Kidney (tissue), 14 donors: ENCODE measurements around the gene CCDC34. TPM values are rescaled to one million over a fixed set of nuclear protein-coding genes. Genes with fewer than 3 reads are reported as not detected.

Source experiments
- DNase-seq, 5 donors: peaks; one replicate each; pipeline ENCODE4 v3.0.0-alpha.2; 2013 to 2020
- FAIRE-seq: peaks from 2 replicates; lab custom pipeline; 2012; peaks lifted over from hg19 to GRCh38; lab: Jason Lieb, UNC
- H3K27ac ChIP-seq, 2 donors: one replicate each; pipeline ENCODE4 v1.7.0; 2013; ENCODE audit warnings: low read depth in 2 of 2, low read length in 2 of 2, inconsistent platforms in 1 of 2
- H3K27me3 ChIP-seq: one replicate; pipeline ENCODE4 v1.7.1; 2013; ENCODE audit warnings: low read length, inconsistent platforms; ENCODE audit not compliant: control insufficient read depth, insufficient read depth
- H3K36me3 ChIP-seq, 3 donors: one replicate each; pipeline versions ENCODE4 v1.7.0 to v1.7.1; 2013; ENCODE audit warnings: low read length in 3 of 3, control low read depth in 1 of 3, inconsistent platforms in 1 of 3; ENCODE audit not compliant: insufficient read depth in 3 of 3, control insufficient read depth in 2 of 3
- H3K4me1 ChIP-seq, 3 donors: one replicate each; pipeline versions ENCODE4 v1.7.0 to v1.7.1; 2013; ENCODE audit warnings: low read length in 3 of 3, inconsistent platforms in 1 of 3, low read depth in 1 of 3; ENCODE audit not compliant: control insufficient read depth in 2 of 3, insufficient read depth in 2 of 3
- H3K4me3 ChIP-seq, 3 donors: one replicate each; pipeline versions ENCODE4 v1.7.0 to v1.8.1; 2013; ENCODE audit warnings: low read length in 3 of 3, control low read depth in 1 of 3, inconsistent platforms in 1 of 3
- H3K9ac ChIP-seq, 3 donors: one replicate each; pipeline versions ENCODE4 v1.7.0 to v1.7.1; 2013; ENCODE audit warnings: low read length in 3 of 3, control low read depth in 1 of 3, inconsistent platforms in 1 of 3
- H3K9me3 ChIP-seq, 3 donors: one replicate each; pipeline versions ENCODE4 v1.7.0 to v1.7.1; 2013; ENCODE audit warnings: low read length in 3 of 3, control low read depth in 1 of 3, inconsistent platforms in 1 of 3; ENCODE audit not compliant: control insufficient read depth in 2 of 3, insufficient read depth in 1 of 3
- intact Hi-C: fragments of 100-400 bp; cut with DNase I; formaldehyde crosslinking; loops from one replicate; pipeline ENCODE4 v1.11.1; 2022
- polyA plus RNA-seq: library from polyadenylated mRNA; stranded (reverse); fragments of 350-450 nt; fragmentation: Illumina TruSeq; extraction: RNeasy Lipid Tissue Mini Kit (QIAGEN cat#74804); gene quantifications from one replicate; pipeline ENCODE4 v1.2.3, GENCODE V29; 2014; ENCODE audit warnings: low read depth, low replicate concordance; ENCODE audit not compliant: insufficient read depth
- total RNA-seq: library from RNA; stranded (reverse); fragmentation: NEBNext Ultra II Directional; extraction: Animal tissue kit (Norgen Biotek cat#: 25700); gene quantifications from one replicate; pipeline ENCODE4 v1.2.1, GENCODE V29; 2021
- TF ChIP-seq, protein P1 (sequence below): IDR thresholded peaks from 3 replicates; pipeline ENCODE4 v1.5.1; 2012; ENCODE audit warnings: mild to moderate bottlenecking, moderate library complexity, borderline replicate concordance; ENCODE audit not compliant: insufficient read depth; ENCODE audit errors: extremely low read depth
- donor health status: control.
- donor health status: control.
- donor health status: control.
- donor health status: control.
- donor health status: control.
- donor health status: DM: yes; HTN: yes; CAD: no.
- donor health status: Normal renal cell carcinoma (clear cell type).

Gene CCDC34
- total and polyA plus RNA-seq, 2 donors from 2014 or later = 5.4 to 6.0 TPM

DNA sequence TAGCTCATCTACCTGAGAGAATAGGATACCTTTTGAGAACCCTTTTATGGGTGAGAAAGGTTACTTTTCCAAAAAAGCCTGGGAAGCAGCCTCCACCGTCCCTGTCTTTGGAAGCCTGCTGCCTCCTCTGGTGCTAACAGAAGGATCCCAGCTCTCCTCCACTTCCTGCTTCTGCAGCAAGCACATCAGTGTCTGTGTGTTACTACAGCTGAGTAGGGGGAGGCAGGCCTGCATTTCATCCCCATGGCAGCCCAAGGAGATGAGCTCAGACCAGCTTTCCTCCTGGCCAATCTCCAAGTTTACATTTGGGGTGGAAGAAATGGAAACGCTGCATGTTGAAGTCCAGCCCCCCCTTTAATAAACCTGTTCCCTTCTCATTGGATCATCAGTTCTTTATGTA lies 7.4 kb upstream of the CCDC34 start:
- FAIRE-seq (no peak), DNase-seq (no peak)
- peaks cover 0 to 43% (median 8%) of the 10 kb centered on the region in 3 donors for H3K36me3 ChIP-seq
- H3K4me1 ChIP-seq = no peaks in the 10 kb centered on the region
- no peak overlapping the region for H3K4me3 ChIP-seq
- no peak overlapping the region for H3K9ac ChIP-seq
- H3K9me3 ChIP-seq = no peaks in the 10 kb centered on the region
- intact Hi-C loops = no loop called here
- H3K27ac ChIP-seq = no peak overlapping the region
- TF ChIP-seq, protein P1, sequence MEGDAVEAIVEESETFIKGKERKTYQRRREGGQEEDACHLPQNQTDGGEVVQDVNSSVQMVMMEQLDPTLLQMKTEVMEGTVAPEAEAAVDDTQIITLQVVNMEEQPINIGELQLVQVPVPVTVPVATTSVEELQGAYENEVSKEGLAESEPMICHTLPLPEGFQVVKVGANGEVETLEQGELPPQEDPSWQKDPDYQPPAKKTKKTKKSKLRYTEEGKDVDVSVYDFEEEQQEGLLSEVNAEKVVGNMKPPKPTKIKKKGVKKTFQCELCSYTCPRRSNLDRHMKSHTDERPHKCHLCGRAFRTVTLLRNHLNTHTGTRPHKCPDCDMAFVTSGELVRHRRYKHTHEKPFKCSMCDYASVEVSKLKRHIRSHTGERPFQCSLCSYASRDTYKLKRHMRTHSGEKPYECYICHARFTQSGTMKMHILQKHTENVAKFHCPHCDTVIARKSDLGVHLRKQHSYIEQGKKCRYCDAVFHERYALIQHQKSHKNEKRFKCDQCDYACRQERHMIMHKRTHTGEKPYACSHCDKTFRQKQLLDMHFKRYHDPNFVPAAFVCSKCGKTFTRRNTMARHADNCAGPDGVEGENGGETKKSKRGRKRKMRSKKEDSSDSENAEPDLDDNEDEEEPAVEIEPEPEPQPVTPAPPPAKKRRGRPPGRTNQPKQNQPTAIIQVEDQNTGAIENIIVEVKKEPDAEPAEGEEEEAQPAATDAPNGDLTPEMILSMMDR = no peak
- H3K27me3 ChIP-seq = no peaks in the 10 kb centered on the region

DNA sequence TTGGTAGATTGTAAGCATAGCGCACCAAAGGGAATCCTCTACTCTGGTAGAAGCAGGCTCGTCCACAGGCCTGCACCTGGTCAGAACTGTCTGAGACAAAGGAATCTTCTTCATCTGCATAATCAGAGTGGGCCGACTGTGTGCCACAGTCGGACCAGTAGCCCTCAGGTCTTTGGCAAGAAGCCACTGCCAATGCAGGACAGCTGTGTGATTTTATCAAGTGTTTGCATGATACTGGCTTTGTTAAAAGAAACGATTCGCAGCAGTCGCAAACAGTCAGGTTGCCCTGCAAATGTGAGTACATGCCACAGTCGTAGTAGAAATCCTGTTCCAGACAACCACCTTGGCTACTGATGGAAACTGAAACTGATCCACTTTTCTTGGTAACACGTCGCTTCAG lies 4.9 kb upstream of the CCDC34 start:
- Histone ChIP-seq H3K36me3 (peaks cover 0 to 32% (median 8%) of the 10 kb centered on the region in 3 donors), H3K27me3 (no peaks in the 10 kb centered on the region), H3K4me3 (no peak overlapping the region), H3K27ac (no peak overlapping the region), H3K9me3 (no peaks in the 10 kb centered on the region), H3K9ac (no peak overlapping the region), H3K4me1 (peaks cover 0 to 6% (median 5%) of the 10 kb centered on the region in 3 donors)
- intact Hi-C loops = no loop called here
- TF ChIP-seq, protein P1 = no peak
- DNase-seq = no peak
- FAIRE-seq = no peak

DNA sequence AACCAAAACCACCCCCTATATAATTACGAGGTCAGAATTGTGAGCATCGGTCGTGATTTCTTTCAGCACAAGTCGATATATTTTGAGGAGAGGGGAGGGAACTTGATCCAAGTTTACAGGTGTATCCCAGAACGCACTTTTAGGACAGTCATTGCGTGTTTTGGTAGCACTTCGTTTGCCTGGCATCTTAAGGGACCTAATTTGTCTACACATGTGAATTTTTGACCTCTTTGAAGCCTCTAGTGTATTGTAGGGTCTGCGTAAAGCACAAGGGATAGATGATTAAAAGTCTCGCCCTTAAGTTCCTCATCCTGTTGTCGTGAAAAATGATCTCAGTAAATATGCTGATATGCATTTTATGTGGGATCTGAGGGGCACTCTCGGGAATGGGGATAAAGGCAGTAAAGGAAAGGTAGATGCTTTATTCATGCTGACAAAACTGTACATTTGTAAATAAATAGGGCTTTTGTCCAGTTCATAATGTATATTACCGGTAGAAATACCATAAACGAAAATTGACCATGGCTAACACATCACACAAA lies 632 bp upstream of the CCDC34 start:
- TF ChIP-seq, protein P1 = no peak
- Histone ChIP-seq H3K27me3 (no peaks in the 10 kb centered on the region), H3K9me3 (no peaks in the 10 kb centered on the region), H3K4me3 (peak overlapping the region; percentile 76 to 85 (median 77)), H3K36me3 (peaks cover 0 to 12% (median 0%) of the 10 kb centered on the region in 3 donors), H3K27ac (peak overlapping the region in 1 of 2 donors; percentile 44), H3K9ac (peak overlapping the region; percentile 38 to 83 (median 66)), H3K4me1 (peaks cover 4 to 14% (median 13%) of the 10 kb centered on the region in 3 donors)
- no peak for DNase-seq
- intact Hi-C loops = no loop called here
- FAIRE-seq = no peak
